Fibroblast of villous mesenchyme (primary cell): Measurements from ENCODE around the gene RARB. TPM values are rescaled to one million over a fixed set of nuclear protein-coding genes. Genes with fewer than 3 reads are reported as not detected.

Source experiments
- DNase-seq: peaks from one replicate; pipeline ENCODE4 v3.0.0-alpha.2; 2010; ENCODE audit warnings: low read depth
- H3K4me3 ChIP-seq: 2 replicates; pipeline ENCODE4 v1.5.1; 2011; ENCODE audit warnings: low read depth, mild to moderate bottlenecking, low read length
- total RNA-seq: library from RNA; depleted of rRNA; stranded (reverse); fragments of >200 nt; gene quantifications from 2 replicates; pipeline ENCODE4 v1.2.3, GENCODE V29; 2012
- TF ChIP-seq, protein P1 (sequence below): IDR thresholded peaks from 2 replicates; pipeline ENCODE4 v1.5.1; 2012; ENCODE audit warnings: low read depth, mild to moderate bottlenecking, low read length; ENCODE audit not compliant: insufficient read depth

RARB gene
- total RNA-seq, 1 donor: 21.6 TPM

DNA sequence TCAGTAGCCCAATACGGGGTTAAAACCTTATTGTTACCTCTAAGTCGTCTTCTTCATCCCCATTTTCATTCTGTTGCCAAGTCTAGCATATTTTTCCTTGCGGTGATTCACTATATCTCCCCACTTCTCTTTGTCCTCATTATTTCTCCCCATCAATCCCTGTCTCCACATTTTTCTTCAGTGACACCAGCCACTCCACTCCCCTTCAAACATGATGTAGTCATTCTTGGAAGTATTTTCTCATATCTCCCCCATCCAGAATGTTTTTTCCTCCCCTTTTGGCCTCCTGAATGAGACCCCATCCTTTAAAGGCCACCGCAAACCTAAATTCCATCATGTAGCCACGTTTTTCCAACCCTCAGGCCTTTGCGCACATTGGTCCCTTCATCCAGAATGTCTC, 130.7 kb downstream of the RARB start:
- TF ChIP-seq, protein P1, sequence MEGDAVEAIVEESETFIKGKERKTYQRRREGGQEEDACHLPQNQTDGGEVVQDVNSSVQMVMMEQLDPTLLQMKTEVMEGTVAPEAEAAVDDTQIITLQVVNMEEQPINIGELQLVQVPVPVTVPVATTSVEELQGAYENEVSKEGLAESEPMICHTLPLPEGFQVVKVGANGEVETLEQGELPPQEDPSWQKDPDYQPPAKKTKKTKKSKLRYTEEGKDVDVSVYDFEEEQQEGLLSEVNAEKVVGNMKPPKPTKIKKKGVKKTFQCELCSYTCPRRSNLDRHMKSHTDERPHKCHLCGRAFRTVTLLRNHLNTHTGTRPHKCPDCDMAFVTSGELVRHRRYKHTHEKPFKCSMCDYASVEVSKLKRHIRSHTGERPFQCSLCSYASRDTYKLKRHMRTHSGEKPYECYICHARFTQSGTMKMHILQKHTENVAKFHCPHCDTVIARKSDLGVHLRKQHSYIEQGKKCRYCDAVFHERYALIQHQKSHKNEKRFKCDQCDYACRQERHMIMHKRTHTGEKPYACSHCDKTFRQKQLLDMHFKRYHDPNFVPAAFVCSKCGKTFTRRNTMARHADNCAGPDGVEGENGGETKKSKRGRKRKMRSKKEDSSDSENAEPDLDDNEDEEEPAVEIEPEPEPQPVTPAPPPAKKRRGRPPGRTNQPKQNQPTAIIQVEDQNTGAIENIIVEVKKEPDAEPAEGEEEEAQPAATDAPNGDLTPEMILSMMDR: no peak
- DNase-seq: no peak
- no peak overlapping the region for H3K4me3 ChIP-seq

DNA sequence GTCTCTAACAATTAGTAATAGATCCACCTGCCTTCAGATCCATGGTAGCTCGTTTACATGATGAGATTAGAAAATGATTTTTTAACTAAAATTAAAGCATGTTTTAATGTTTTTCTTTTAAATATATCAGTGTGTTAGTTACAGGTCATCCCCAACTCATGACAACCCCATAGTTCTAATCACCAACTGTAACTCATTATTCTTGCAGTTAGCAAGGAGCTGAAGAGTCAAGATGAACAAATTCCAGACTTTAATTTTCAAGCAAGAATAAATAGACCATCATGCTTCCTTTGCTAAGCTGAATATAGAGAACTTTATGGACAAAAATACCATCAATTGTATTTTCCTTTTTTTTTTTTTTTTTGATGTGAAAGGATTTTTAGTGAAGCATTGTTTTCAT, 135.5 kb downstream of the RARB start:
- TF ChIP-seq, protein P1: no peak
- H3K4me3 ChIP-seq: no peak overlapping the region
- DNase-seq: no peak

DNA sequence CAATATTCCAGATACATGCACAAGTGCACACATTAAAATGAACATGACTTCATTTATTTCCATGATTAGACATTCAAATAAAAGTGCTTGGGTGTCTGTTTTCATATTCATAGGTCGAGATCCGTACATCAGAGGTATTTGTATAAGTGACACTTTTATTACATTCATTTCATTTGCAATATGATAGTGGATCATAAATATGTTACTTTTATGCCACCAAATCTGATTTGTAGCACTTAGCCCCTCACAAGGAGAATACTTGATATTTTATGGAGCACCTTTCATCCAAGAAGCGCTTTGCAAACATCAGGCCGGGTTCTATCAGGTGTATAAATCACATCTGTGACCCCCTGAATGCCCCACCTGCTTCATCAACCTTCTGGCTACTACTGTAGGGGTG, 136.0 kb downstream of the RARB start:
- DNase-seq: no peak
- TF ChIP-seq, protein P1: no peak
- H3K4me3 ChIP-seq: no peak overlapping the region

DNA sequence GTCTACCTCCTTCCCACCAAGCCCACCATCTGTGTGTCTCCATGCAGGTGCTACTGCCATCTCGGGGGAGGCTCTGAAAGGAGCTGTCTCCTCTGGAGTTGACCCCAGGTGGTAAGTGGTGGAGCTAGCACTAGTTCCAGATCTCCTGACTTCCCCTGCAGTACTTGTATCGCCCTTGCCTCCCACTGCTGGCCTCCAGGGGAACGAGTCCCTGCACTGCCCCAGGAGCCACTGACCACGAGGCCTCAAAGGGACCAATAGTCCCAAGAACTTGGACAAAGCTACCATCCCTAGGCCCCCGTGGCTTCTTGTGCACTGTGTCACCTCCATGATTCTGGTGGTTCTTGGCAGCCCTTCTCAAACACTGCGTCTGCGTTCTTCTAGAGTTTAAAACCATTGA, 137.7 kb downstream of the RARB start:
- TF ChIP-seq, protein P1: no peak
- H3K4me3 ChIP-seq: no peak overlapping the region
- DNase-seq: no peak

DNA sequence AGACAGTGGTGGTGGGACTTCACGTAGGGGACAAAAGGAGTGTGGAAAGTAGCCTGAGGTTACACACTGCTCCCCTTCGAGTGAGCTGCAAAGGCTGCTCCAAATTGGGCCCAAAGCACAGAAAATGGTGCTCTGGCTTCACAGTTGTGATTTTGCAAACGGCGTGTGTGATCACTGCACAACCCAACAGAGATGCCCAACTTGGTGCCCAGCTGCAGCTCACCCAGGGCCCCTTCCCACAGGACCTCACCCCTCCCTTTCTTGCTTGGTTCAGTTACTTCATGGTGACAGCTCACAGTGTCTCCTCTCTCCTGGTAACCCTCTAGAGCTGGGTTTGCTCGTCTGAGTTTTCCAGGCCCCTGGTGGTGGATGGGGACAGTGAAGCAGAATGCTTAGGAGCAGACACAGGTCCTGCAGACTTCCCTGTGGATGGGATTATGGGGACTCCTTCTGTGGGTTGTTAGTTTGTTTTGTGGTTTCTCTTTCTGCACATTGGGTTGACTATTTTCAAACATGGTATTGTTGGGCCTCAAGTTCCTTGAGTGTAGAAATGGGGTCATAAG, 138.4 kb downstream of the RARB start:
- TF ChIP-seq, protein P1: peak; percentile 18
- H3K4me3 ChIP-seq: no peak overlapping the region
- DNase-seq: no peak

DNA sequence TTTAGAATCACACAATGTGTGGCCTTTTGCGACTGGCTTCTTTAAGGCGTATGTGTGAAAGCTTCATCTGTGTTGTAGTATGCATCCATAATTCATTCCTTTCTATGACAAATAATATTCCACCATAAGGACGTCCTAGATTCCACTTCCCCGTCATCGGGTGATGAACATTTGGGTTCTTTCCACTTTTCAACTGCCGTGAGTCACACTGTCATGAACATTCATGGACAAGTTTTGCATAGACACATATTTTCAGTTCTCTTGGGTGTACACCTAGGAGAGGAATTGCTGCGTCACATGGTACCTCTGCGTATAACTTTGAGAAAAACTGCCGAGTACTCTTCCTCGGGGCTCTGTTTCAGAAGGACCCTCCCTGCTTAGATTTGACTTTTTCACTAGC, 139.3 kb downstream of the RARB start:
- DNase-seq: no peak
- TF ChIP-seq, protein P1: no peak
- H3K4me3 ChIP-seq: no peak overlapping the region
